Colonic mucosa (tissue), 4 donors: Measurements from ENCODE around the gene CRYGS. TPM values are rescaled to one million over a fixed set of nuclear protein-coding genes. Genes with fewer than 3 reads are reported as not detected.
A peak's percentile ranks its signal among the peaks of the same experiment; 100 is the strongest.
"Not testable (repeated sequence)": the region's sequence is repeated elsewhere in the genome, so short reads cannot be mapped to it uniquely, and the experiment has no call there.

ENCODE experiments used
- DNase-seq: peaks from one replicate; pipeline ENCODE4 v3.0.0-alpha.2; 2020
- H3K27ac ChIP-seq: fragments of 200-600 bp; one replicate; pipeline ENCODE4 v1.8.0; 2021
- H3K27me3 ChIP-seq: fragments of 200-600 bp; one replicate; pipeline ENCODE4 v1.8.0; 2021
- H3K36me3 ChIP-seq: fragments of 200-600 bp; one replicate; pipeline ENCODE4 v1.8.0; 2021
- H3K4me1 ChIP-seq: fragments of 200-600 bp; one replicate; pipeline ENCODE4 v1.8.0; 2021; ENCODE audit warnings: mild to moderate bottlenecking
- H3K4me3 ChIP-seq: fragments of 200-600 bp; one replicate; pipeline ENCODE4 v1.8.0; 2021
- H3K9ac ChIP-seq, 2 donors: one replicate each; pipeline ENCODE4 v1.7.0; 2013; ENCODE audit warnings: control low read depth in 2 of 2, low read depth in 2 of 2, low read length in 2 of 2
- H3K9me3 ChIP-seq: fragments of 200-600 bp; one replicate; pipeline ENCODE4 v1.8.0; 2021
- CTCF ChIP-seq: fragments of 200-600 bp; IDR thresholded peaks from one replicate; pipeline ENCODE4 v1.8.0; 2022; ENCODE audit warnings: antibody characterized with exemption, mild to moderate bottlenecking
- intact Hi-C: fragments of 100-400 bp; cut with DNase I; formaldehyde crosslinking; loops from one replicate; pipeline ENCODE4 v1.14.1; 2022
- total RNA-seq, 2 donors: library from RNA; stranded (reverse); fragmentation: NEBNext Ultra II Directional in 1 of 2; extraction: Animal tissue kit (Norgen Biotek cat#: 25700) in 1 of 2; gene quantifications; one replicate each; pipeline ENCODE4 v1.2.1, GENCODE V29; 2021
- donor health status: healthy.
- donor health status: DM: no; HTN: no; CAD: no.
- donor health status: DM: no; HTN: no; CAD: no.

The CRYGS gene
- total RNA-seq, 2 donors from 2014 or later, result 2.3 to 2.6 TPM

- H3K9me3 ChIP-seq, result no peaks in the 10 kb centered on the region
- intact Hi-C loops, result no loop called here
- no peaks in the 10 kb centered on the region for H3K36me3 ChIP-seq
- peak; percentile 14 for TF ChIP-seq CTCF
- H3K9ac ChIP-seq, result no peak overlapping the region
- H3K4me1 ChIP-seq, result no peaks in the 10 kb centered on the region
- H3K27ac ChIP-seq, result no peak overlapping the region
- DNase-seq, result no peak
- no peaks in the 10 kb centered on the region for H3K27me3 ChIP-seq
- no peak overlapping the region for H3K4me3 ChIP-seq
Observed at GRCh38 chr3:186589121-186589520, 44.9 kb upstream of the CRYGS start.

- Histone ChIP-seq H3K27ac (no peak overlapping the region), H3K27me3 (no peaks in the 10 kb centered on the region), H3K9ac (no peak overlapping the region), H3K9me3 (no peaks in the 10 kb centered on the region), H3K4me3 (no peak overlapping the region), H3K36me3 (no peaks in the 10 kb centered on the region), H3K4me1 (no peaks in the 10 kb centered on the region)
- no peak for DNase-seq
- TF ChIP-seq CTCF, result no peak
- intact Hi-C loops, result no loop called here
Observed at GRCh38 chr3:186588632-186589031, 44.5 kb upstream of the CRYGS start.

GRCh38 chr3:186587183-186587582 lies 43.0 kb upstream of the CRYGS start:
- Histone ChIP-seq H3K4me1 (no peaks in the 10 kb centered on the region), H3K9me3 (no peaks in the 10 kb centered on the region), H3K36me3 (peaks cover 6% of the 10 kb centered on the region), H3K4me3 (no peak overlapping the region), H3K27ac (no peak overlapping the region), H3K27me3 (no peaks in the 10 kb centered on the region), H3K9ac (no peak overlapping the region)
- no peak for TF ChIP-seq CTCF
- intact Hi-C loops, result no loop called here
- DNase-seq, result no peak

GRCh38 chr3:186586245-186586644 lies 42.1 kb upstream of the CRYGS start:
- H3K9me3 ChIP-seq, H3K4me1 ChIP-seq, H3K36me3 ChIP-seq, H3K4me3 ChIP-seq, DNase-seq, H3K27me3 ChIP-seq, H3K9ac ChIP-seq, H3K27ac ChIP-seq, intact Hi-C loops: not testable (repeated sequence)

- no peak for TF ChIP-seq CTCF
- Histone ChIP-seq H3K4me1 (no peaks in the 10 kb centered on the region), H3K9me3 (no peaks in the 10 kb centered on the region), H3K27ac (no peak overlapping the region), H3K9ac (no peak overlapping the region), H3K27me3 (no peaks in the 10 kb centered on the region), H3K4me3 (no peak overlapping the region), H3K36me3 (peaks cover 20% of the 10 kb centered on the region)
- intact Hi-C loops, result no loop called here
- no peak for DNase-seq
Observed at GRCh38 chr3:186583831-186584230, 39.7 kb upstream of the CRYGS start.

GRCh38 chr3:186582541-186582940 lies 38.4 kb upstream of the CRYGS start:
- Histone ChIP-seq H3K27me3 (no peaks in the 10 kb centered on the region), H3K36me3 (peaks cover 20% of the 10 kb centered on the region), H3K27ac (no peak overlapping the region), H3K9ac (no peak overlapping the region), H3K4me3 (no peak overlapping the region), H3K9me3 (no peaks in the 10 kb centered on the region), H3K4me1 (no peaks in the 10 kb centered on the region)
- no peak for DNase-seq
- intact Hi-C loops, result no loop called here
- TF ChIP-seq CTCF, result no peak
